LNCAP (cell line): ENCODE results near the gene CNOT9.

ENCODE experiments used
- TF ChIP-seq, protein P1 (sequence below): fragments of 450-650 bp; IDR thresholded peaks from 2 replicates; pipeline ENCODE4 v1.5.1; 2017; ENCODE audit warnings: mild to moderate bottlenecking

Gene CNOT9

DNA sequence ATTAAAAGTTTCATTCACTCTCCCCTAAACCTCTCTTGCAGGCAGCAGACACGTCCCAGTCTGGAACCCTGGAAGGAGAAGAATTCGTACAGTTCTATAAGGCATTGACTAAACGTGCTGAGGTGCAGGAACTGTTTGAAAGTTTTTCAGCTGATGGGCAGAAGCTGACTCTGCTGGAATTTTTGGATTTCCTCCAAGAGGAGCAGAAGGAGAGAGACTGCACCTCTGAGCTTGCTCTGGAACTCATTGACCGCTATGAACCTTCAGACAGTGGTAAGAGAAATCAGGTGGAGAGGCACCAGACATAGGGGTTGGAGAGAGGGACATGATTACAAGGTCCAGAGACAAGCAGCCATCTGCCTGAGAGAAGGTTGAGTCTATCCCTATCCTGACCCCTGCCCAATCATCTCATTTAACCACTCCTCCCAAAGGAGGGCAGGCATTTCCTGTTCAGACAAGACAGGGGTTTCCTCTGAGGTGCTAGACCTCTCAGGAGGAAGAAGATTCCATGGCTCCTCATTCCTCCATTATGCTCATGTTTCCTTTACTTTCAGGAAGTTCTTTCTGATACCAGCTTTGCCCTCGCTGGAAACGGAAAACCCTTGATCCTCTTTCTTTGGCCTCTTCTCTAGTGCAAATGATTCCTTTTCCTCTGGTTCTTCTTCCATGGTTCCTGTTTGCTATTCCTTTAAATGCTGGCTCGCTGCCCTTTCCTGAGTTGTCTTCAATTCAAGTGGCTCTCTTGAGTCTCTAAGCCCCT, 54.1 kb downstream of the CNOT9 start:
- TF ChIP-seq, protein P1, sequence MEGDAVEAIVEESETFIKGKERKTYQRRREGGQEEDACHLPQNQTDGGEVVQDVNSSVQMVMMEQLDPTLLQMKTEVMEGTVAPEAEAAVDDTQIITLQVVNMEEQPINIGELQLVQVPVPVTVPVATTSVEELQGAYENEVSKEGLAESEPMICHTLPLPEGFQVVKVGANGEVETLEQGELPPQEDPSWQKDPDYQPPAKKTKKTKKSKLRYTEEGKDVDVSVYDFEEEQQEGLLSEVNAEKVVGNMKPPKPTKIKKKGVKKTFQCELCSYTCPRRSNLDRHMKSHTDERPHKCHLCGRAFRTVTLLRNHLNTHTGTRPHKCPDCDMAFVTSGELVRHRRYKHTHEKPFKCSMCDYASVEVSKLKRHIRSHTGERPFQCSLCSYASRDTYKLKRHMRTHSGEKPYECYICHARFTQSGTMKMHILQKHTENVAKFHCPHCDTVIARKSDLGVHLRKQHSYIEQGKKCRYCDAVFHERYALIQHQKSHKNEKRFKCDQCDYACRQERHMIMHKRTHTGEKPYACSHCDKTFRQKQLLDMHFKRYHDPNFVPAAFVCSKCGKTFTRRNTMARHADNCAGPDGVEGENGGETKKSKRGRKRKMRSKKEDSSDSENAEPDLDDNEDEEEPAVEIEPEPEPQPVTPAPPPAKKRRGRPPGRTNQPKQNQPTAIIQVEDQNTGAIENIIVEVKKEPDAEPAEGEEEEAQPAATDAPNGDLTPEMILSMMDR, result no peak

DNA sequence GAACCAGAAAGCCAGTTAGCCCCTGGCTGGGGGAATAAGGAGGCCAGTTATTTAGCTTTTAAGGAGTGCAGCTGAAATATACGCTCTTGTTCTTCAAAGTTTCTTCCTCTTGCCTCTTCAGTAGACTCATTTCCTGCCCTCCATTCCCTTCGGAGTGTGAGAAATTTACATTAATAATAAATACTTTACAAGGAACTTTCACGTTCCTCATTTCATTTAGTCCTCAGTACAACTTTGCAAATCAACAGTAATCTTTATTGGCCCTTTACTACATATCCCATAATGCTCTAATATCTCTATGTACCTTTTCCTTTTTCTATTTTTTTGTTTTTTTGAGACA, 54.7 kb downstream of the CNOT9 start:
- TF ChIP-seq, protein P1, result no peak

DNA sequence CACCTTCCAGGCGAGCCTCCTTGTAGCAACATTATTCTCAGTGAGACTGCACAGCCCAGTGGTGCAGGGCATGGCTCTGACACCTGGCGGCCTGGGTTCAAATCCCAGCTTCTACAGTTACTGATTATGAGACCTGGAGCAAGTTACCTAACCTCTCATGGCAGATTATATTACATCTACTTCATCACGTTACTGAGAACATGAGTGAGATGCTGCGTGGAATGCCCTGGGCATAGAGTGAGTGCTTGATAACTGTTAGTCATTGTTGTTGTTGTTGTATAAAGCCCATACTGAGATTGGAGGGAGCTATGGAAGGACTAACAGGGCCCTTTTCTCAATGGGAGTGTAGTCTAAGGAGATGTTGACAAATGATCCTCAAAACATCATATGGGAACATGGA, 57.7 kb downstream of the CNOT9 start:
- TF ChIP-seq, protein P1, result no peak

DNA sequence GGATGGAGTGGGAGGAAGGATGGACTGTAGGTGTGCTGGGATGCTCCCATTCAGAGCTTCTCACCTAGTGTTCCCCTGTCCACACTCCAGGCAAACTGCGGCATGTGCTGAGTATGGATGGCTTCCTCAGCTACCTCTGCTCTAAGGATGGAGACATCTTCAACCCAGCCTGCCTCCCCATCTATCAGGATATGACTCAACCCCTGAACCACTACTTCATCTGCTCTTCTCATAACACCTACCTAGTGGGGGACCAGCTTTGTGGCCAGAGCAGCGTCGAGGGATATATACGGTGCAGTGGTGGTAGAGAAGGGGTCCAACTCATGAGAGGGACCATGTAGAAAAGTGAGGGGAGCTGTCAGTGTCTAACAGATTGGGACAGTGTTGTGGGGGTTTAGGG, 59.3 kb downstream of the CNOT9 start:
- TF ChIP-seq, protein P1, result no peak

DNA sequence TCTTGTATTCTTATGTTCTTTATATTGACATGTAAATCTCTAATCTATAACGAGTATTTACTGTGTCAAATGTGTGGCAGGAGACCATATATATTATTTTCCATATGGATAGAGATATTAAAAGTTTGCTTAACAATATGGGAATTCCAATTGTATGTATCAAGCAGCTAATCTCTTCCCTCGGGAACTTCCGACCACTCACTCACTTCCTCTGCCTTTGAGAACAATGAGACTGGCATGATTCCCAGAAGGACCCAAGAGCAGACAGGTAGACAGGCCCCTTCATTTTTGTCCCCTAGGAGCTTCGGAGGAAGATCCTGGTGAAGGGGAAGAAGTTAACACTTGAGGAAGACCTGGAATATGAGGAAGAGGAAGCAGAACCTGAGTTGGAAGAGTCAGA, 63.2 kb downstream of the CNOT9 start:
- TF ChIP-seq, protein P1, result no peak

DNA sequence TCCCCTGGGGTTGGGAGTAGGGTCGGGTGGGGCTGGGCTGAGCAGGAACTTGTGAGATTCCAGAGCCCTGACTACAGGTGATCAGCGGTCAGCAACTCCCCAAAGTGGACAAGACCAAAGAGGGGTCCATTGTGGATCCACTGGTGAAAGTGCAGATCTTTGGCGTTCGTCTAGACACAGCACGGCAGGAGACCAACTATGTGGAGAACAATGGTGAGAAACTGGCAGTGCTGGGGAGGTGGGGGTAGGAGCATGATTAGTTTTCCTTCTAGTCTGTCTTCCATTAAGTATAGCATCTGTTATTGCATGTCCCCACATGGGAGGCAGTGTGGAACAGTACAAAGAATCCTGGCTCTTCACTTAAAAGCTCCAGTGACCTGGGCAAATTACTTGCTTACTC, 67.1 kb downstream of the CNOT9 start:
- TF ChIP-seq, protein P1, result no peak

DNA sequence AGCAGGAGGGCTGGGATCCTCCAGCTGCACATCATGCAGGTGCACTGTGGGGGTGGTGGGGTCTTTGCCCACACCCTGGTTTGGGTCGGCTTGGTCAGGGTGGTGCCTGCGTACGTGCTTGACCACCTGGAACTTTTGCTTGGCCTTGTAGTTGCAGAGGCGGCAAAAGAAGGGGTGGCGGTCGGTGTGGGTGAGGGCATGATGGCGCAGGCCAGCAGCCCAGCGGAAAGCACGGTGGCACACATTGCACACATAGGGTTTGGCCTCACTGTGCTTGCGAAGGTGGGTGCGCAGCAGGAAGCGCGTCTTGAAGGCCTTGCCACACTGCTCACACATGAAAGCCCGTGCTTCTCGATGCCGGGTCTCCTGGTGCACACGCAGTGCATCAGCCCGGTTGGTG, 69.7 kb downstream of the CNOT9 start:
- TF ChIP-seq, protein P1, result no peak
